HEK293 (cell line): ENCODE data around the gene RAB1A.

Experiments
- CTCF ChIA-PET: fragments of 350-600 bp; formaldehyde crosslinking; extraction: SDS; loops from one replicate; lab custom pipeline; 2021; ENCODE audit warnings: antibody characterized with exemption; lab: Yijun Ruan, JAX
- POLR2A ChIA-PET: fragments of 300-600 bp; formaldehyde crosslinking; extraction: SDS; loops from one replicate; lab custom pipeline; 2020; ENCODE audit warnings: antibody characterized with exemption, inconsistent platforms; lab: Yijun Ruan, JAX
- H3K27ac ChIP-seq: fragments of 200-500 bp; sonication (Bioruptor generic); 2 replicates; pipeline ENCODE4 v1.5.1; 2014; ENCODE audit warnings: low read depth, low read length, control low read depth, inconsistent platforms; ENCODE audit errors: extremely low read depth
- H3K36me3 ChIP-seq, 2 experiments: fragments of 200-500 bp in 1 of 2; sonication (Bioruptor generic) in 1 of 2; 1 replicate in 1 of 2; 2 replicates in 1 of 2; pipeline ENCODE4 v1.5.1; 2014 to 2017; ENCODE audit warnings: inconsistent platforms in 2 of 2, low read length in 2 of 2; ENCODE audit not compliant: control insufficient read depth in 2 of 2, insufficient read depth in 1 of 2
- H3K4me1 ChIP-seq: fragments of 200-500 bp; sonication (Bioruptor generic); 2 replicates; pipeline ENCODE4 v1.5.1; 2014; ENCODE audit warnings: mild to moderate bottlenecking, low read length, inconsistent platforms; ENCODE audit not compliant: control insufficient read depth, insufficient read depth
- H3K4me3 ChIP-seq: 2 replicates; pipeline ENCODE4 v1.5.1; 2011; ENCODE audit warnings: low read depth, mild to moderate bottlenecking, control low read depth, low read length, moderate library complexity
- H3K9me3 ChIP-seq: fragments of 200-500 bp; sonication (Bioruptor generic); 2 replicates; pipeline ENCODE4 v1.5.1; 2014; ENCODE audit warnings: low read depth, low read length, inconsistent platforms; ENCODE audit not compliant: control insufficient read depth, insufficient read depth
- EGR2 ChIP-seq: fragments of 450-650 bp; formaldehyde crosslinking; IDR thresholded peaks from 2 replicates; pipeline ENCODE4 v1.5.1; 2016; ENCODE audit warnings: low read depth, missing biosample characterization, missing genetic modification characterization
- GLI4 ChIP-seq: fragments of 450-650 bp; formaldehyde crosslinking; IDR thresholded peaks from 2 replicates; pipeline ENCODE4 v1.5.1; 2016; ENCODE audit warnings: missing biosample characterization, missing genetic modification characterization
- PATZ1 ChIP-seq: fragments of 450-650 bp; formaldehyde crosslinking; IDR thresholded peaks from 2 replicates; pipeline ENCODE4 v1.5.1; 2016; ENCODE audit warnings: missing biosample characterization, missing genetic modification characterization
- PRDM1 ChIP-seq: fragments of 450-650 bp; formaldehyde crosslinking; IDR thresholded peaks from 2 replicates; pipeline ENCODE4; 2016; ENCODE audit warnings: missing biosample characterization, missing genetic modification characterization
- SCRT1 ChIP-seq: fragments of 450-650 bp; formaldehyde crosslinking; IDR thresholded peaks from 2 replicates; pipeline ENCODE4 v1.5.1; 2016; ENCODE audit warnings: missing biosample characterization, missing genetic modification characterization, borderline replicate concordance
- SP3 ChIP-seq: fragments of 450-650 bp; formaldehyde crosslinking; IDR thresholded peaks from 2 replicates; pipeline ENCODE4 v1.5.1; 2016; ENCODE audit warnings: missing biosample characterization, missing genetic modification characterization
- SP7 ChIP-seq: fragments of 450-650 bp; formaldehyde crosslinking; IDR thresholded peaks from 2 replicates; pipeline ENCODE4 v1.5.1; 2016; ENCODE audit warnings: missing biosample characterization, missing genetic modification characterization
- ZBTB48 ChIP-seq: fragments of 450-650 bp; formaldehyde crosslinking; IDR thresholded peaks from 2 replicates; pipeline ENCODE4 v1.5.1; 2016; ENCODE audit warnings: missing biosample characterization, missing genetic modification characterization
- ZNF10 ChIP-seq: fragments of 450-650 bp; formaldehyde crosslinking; IDR thresholded peaks from 2 replicates; pipeline ENCODE4 v1.5.1; 2017; ENCODE audit warnings: missing biosample characterization, missing genetic modification characterization
- ZNF133 ChIP-seq: fragments of 450-650 bp; formaldehyde crosslinking; IDR thresholded peaks from 2 replicates; pipeline ENCODE4 v1.5.1; 2016; ENCODE audit warnings: missing biosample characterization, missing genetic modification characterization
- ZNF146 ChIP-seq: fragments of 450-650 bp; formaldehyde crosslinking; IDR thresholded peaks from 2 replicates; pipeline ENCODE4 v1.5.1; 2016; ENCODE audit warnings: missing biosample characterization, missing genetic modification characterization
- ZNF148 ChIP-seq: fragments of 450-650 bp; formaldehyde crosslinking; IDR thresholded peaks from 2 replicates; pipeline ENCODE4 v1.5.0; 2017; ENCODE audit warnings: missing biosample characterization, missing genetic modification characterization, borderline replicate concordance
- ZNF157 ChIP-seq: fragments of 450-650 bp; formaldehyde crosslinking; IDR thresholded peaks from 2 replicates; pipeline ENCODE4 v1.5.1; 2016; ENCODE audit warnings: missing biosample characterization, missing genetic modification characterization
- ZNF169 ChIP-seq: fragments of 450-650 bp; formaldehyde crosslinking; IDR thresholded peaks from 2 replicates; pipeline ENCODE4 v1.5.1; 2016; ENCODE audit warnings: missing biosample characterization, missing genetic modification characterization
- ZNF211 ChIP-seq: fragments of 450-650 bp; formaldehyde crosslinking; IDR thresholded peaks from 2 replicates; pipeline ENCODE4 v1.5.1; 2016; ENCODE audit warnings: low read depth, missing biosample characterization, missing genetic modification characterization
- ZNF280C ChIP-seq: fragments of 450-650 bp; formaldehyde crosslinking; IDR thresholded peaks from 2 replicates; pipeline ENCODE4 v1.5.1; 2016; ENCODE audit warnings: missing biosample characterization, missing genetic modification characterization
- ZNF292 ChIP-seq: fragments of 450-650 bp; formaldehyde crosslinking; IDR thresholded peaks from 2 replicates; pipeline ENCODE4 v1.5.1; 2016; ENCODE audit warnings: low read depth, missing biosample characterization, missing genetic modification characterization, borderline replicate concordance
- ZNF302 ChIP-seq: fragments of 450-650 bp; formaldehyde crosslinking; IDR thresholded peaks from 2 replicates; pipeline ENCODE4 v1.5.1; 2016; ENCODE audit warnings: missing biosample characterization, missing genetic modification characterization, low read depth
- ZNF48 ChIP-seq: fragments of 450-650 bp; formaldehyde crosslinking; IDR thresholded peaks from 2 replicates; pipeline ENCODE4 v1.5.1; 2016; ENCODE audit warnings: missing biosample characterization, missing genetic modification characterization
- ZNF548 ChIP-seq: fragments of 450-650 bp; formaldehyde crosslinking; IDR thresholded peaks from 2 replicates; pipeline ENCODE4 v1.5.1; 2016; ENCODE audit warnings: missing biosample characterization, missing genetic modification characterization
- ZNF585B ChIP-seq: fragments of 450-650 bp; formaldehyde crosslinking; IDR thresholded peaks from 2 replicates; pipeline ENCODE4 v1.5.1; 2016; ENCODE audit warnings: missing biosample characterization, missing genetic modification characterization
- ZNF654 ChIP-seq: fragments of 450-650 bp; formaldehyde crosslinking; IDR thresholded peaks from 2 replicates; pipeline ENCODE4 v1.5.1; 2016; ENCODE audit warnings: low read depth, missing biosample characterization, missing genetic modification characterization
- ZNF747 ChIP-seq: fragments of 450-650 bp; formaldehyde crosslinking; IDR thresholded peaks from 2 replicates; pipeline ENCODE4 v1.5.1; 2016; ENCODE audit warnings: missing biosample characterization, missing genetic modification characterization
- ZNF776 ChIP-seq: fragments of 450-650 bp; formaldehyde crosslinking; IDR thresholded peaks from 2 replicates; pipeline ENCODE4 v1.5.0; 2017; ENCODE audit warnings: missing biosample characterization, missing genetic modification characterization, borderline replicate concordance
- ZNF785 ChIP-seq: fragments of 450-650 bp; formaldehyde crosslinking; IDR thresholded peaks from 2 replicates; pipeline ENCODE4 v1.5.1; 2016; ENCODE audit warnings: missing biosample characterization, missing genetic modification characterization
- ZNF843 ChIP-seq: fragments of 450-650 bp; formaldehyde crosslinking; IDR thresholded peaks from 2 replicates; pipeline ENCODE4 v1.5.1; 2016; ENCODE audit warnings: missing biosample characterization, missing genetic modification characterization
- ZSCAN30 ChIP-seq: fragments of 450-650 bp; IDR thresholded peaks from 2 replicates; pipeline ENCODE4 v1.5.1; 2018; ENCODE audit warnings: missing biosample characterization, mild to moderate bottlenecking, missing genetic modification characterization, moderate library complexity
- TF ChIP-seq, protein P1 (sequence below): fragments of 450-650 bp; formaldehyde crosslinking; IDR thresholded peaks from 2 replicates; pipeline ENCODE4 v1.5.1; 2016; ENCODE audit warnings: missing biosample characterization, missing genetic modification characterization

RAB1A gene

DNA sequence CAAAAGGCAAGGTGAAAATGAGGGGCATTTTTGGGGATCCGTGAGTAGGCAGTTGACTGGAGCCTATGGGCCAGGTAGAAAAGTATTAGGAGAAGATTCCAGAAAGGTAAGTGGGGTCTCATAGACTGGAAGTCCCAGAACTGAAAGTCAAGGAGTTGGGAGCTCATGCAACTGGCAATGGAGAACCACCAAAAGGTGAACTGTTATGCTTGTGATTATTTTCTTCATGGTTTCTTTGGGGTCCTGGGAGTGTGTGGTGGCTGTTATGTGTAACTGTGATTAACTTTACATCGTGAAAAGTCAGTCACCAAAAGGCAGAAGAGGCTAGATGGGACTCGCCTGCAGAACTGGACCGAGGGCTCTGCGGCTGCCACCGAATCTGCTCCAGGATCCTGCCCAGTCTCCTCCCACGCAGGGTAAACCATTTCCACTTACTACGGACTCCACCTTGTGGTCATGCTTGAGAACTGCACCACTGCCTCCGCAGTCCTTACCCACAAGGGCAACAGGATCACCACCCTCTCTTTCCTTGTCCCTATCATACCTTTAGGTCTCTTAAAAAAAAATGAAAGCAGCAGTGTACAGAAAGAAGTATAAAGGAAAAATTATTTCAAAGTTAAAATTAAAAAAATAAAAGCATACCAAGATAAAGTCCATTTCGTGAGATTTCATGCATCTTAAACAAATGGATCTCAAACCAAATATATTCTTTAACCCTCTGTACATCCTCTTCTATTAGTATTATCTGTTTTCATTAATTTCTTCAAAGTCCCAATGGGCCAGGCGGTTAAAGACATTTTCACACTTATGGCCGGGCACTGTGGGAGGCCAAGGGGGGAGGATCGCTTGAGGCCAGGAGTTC, 89.3 kb downstream of the RAB1A start:
- ChIA-PET CTCF (interaction anchor here (0.6 to 1.5 kb wide), 12 partner anchors 9 to 994 kb away, joined by 3 to 15 read pairs (median 4); partner anchors contain the start of gene CEP68), POLR2A (no interaction called here)
- Histone ChIP-seq H3K9me3 (no peaks in the 10 kb centered on the region), H3K27ac (no peak overlapping the region), H3K4me1 (no peaks in the 10 kb centered on the region), H3K4me3 (no peak overlapping the region), H3K36me3 (peaks cover 14 to 23% of the 10 kb centered on the region in 2 experiments; a peak in 2 of 3 replicates)
- TF ChIP-seq, protein P1, sequence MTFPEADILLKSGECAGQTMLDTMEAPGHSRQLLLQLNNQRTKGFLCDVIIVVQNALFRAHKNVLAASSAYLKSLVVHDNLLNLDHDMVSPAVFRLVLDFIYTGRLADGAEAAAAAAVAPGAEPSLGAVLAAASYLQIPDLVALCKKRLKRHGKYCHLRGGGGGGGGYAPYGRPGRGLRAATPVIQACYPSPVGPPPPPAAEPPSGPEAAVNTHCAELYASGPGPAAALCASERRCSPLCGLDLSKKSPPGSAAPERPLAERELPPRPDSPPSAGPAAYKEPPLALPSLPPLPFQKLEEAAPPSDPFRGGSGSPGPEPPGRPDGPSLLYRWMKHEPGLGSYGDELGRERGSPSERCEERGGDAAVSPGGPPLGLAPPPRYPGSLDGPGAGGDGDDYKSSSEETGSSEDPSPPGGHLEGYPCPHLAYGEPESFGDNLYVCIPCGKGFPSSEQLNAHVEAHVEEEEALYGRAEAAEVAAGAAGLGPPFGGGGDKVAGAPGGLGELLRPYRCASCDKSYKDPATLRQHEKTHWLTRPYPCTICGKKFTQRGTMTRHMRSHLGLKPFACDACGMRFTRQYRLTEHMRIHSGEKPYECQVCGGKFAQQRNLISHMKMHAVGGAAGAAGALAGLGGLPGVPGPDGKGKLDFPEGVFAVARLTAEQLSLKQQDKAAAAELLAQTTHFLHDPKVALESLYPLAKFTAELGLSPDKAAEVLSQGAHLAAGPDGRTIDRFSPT (tag by site-specific recombination) = no peak
- TF ChIP-seq ZNF747 (no peak), ZNF302 (tag by site-specific recombination) (no peak), ZNF10 (no peak), SP3 (0 out of 2 replicates have a peak, but pooled peaks have one; percentile 17), ZNF548 (tag by site-specific recombination) (no peak), ZNF654 (peak; percentile 82), ZSCAN30 (no peak), EGR2 (tag by site-specific recombination) (peak; percentile 68; the same call in 1 of the 2 replicates), ZNF585B (tag by site-specific recombination) (no peak), ZNF292 (tag by site-specific recombination) (no peak), PRDM1 (tag by site-specific recombination) (no peak), SP7 (tag by site-specific recombination) (no peak), GLI4 (tag by site-specific recombination) (no peak), PATZ1 (no peak), SCRT1 (no peak), ZNF146 (tag by site-specific recombination) (no peak), ZNF785 (tag by site-specific recombination) (no peak), ZNF280C (no peak), ZBTB48 (tag by site-specific recombination) (no peak), ZNF157 (tag by site-specific recombination) (no peak), ZNF843 (tag by site-specific recombination) (no peak), ZNF148 (tag by site-specific recombination) (no peak), ZNF169 (tag by site-specific recombination) (no peak), ZNF211 (tag by site-specific recombination) (no peak), ZNF776 (tag by site-specific recombination) (no peak), ZNF133 (tag by site-specific recombination) (no peak), ZNF48 (tag by site-specific recombination) (no peak)
